ENCODE results near the gene PIP5KL1.

Gene PIP5KL1

DNA sequence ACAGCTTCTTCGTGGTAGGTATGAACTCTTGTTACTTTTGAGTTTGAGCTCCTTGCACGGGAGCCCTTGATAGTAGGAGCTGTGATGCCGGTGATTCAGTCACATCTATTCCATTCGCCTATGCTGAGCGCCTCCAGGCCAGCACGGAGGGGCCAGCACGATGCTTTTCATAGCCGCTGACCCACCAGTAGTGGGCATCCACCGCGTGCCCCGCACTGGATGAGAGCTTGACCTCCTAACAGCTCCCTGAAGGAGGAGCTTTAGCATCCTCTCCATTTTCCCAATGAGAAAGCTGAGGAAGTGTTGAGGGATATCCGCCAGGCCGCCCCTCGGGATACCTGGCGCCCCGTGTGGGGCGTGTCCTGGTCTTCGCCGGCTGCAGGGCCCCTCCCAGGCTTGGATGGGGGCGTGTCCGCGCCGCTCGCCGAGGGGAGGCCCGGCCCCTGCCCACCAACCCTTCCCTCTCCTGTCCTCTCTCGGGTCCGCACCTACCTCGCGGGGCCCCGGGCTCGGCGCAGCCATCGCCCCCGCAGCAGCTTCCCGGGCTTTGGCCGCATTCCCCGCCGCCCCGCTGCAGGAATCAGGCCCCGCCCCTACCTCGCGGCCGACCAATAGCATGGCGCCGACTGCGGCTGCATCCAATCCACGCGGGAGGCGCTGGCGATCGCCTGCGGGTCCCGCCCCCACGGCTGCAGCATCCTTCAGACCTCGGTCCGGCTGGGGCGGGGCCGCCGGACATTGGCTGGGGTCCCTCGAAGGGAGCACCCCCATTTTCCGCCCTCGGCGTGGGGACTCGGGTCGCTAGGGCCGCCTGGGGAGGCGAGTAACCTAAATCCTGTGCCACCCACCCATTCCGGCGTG lies at the start of gene PIP5KL1:
TSS of gene PIP5KL1 (minus strand) at position 547 of the 861 bp plus-strand sequence. CDS start at position 522, 25 bp downstream.
- peak; percentile 97 for DNase-seq (ENCODE audit: low spot score)

GRCh38 chr9:127980060-127980705 lies 49.6 kb upstream of the PIP5KL1 start:
- peak; percentile 75 for DNase-seq (ENCODE audit: low spot score)

- DNase-seq (ENCODE audit: low spot score): no peak
Observed at GRCh38 chr9:127979333-127980059, 48.9 kb upstream of the PIP5KL1 start.

DNA sequence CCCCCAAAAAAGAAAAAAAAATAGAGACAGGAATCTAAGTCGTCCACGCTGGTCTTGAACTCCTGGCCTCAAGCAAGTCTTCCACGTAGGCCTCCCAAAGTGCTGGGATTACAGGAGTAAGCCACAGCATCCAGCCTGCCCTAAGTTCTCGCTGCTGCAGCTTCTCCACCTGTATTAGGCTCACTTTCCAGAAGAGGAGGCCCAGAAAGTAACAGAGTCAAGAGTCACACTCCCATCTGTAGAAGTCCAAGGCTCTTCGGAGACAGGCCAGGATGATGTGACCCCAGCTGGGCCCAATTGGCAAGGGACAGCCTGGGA lies 48.4 kb upstream of the PIP5KL1 start:
- DNase-seq (ENCODE audit: low spot score): no peak

GRCh38 chr9:127977884-127978647 lies 47.5 kb upstream of the PIP5KL1 start:
- DNase-seq (ENCODE audit: low spot score): no peak

GRCh38 chr9:127977009-127977883 lies 46.7 kb upstream of the PIP5KL1 start:
- no peak for DNase-seq (ENCODE audit: low spot score)

GRCh38 chr9:127976498-127976897 lies 45.9 kb upstream of the PIP5KL1 start:
- DNase-seq (ENCODE audit: low spot score): no peak

DNA sequence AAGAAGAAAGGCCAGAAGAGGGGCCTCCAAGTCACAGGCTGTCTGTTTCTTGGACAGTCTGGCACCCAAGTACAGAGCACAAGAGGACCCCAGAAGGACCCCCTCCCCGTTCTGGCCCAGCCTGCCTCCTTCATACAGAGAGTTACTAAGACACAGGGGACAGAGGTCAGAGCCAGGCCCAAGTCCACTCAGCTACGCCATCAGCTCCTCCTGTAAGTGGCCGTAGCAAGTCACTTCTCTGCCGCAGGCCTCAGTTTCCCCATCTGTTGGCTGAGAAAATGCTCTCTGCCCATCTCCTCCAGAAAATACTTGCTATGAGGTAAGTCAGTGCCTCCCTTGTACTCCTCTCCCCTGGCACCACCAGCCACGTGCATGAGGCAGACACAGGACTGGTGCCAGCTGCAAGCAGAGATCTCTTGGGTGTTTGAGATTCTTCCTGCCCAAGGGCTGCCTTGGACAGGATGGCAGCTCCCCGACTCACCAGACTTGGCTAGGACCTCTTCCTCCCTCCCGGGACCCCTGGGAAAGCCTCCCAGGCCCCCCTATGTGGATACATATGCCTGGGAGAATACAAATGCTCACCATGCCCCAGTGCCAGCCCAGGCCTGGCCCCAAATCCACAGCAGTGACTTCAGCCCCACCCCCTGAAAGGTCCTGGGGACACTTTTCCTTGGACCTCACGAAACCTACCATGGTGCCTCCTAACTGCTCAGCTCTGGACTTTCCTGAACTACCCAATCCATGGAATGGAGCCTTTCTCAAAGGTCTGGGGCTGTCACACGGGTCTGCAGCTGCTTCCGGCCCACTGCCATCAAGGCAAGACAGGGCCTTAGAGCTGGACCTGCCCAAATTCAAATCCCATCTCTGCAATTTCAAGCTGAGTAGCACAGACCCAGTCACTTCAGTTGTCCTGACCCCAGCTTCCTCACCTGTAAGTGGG lies 45.1 kb upstream of the PIP5KL1 start:
- no peak for DNase-seq (ENCODE audit: low spot score)

DNA sequence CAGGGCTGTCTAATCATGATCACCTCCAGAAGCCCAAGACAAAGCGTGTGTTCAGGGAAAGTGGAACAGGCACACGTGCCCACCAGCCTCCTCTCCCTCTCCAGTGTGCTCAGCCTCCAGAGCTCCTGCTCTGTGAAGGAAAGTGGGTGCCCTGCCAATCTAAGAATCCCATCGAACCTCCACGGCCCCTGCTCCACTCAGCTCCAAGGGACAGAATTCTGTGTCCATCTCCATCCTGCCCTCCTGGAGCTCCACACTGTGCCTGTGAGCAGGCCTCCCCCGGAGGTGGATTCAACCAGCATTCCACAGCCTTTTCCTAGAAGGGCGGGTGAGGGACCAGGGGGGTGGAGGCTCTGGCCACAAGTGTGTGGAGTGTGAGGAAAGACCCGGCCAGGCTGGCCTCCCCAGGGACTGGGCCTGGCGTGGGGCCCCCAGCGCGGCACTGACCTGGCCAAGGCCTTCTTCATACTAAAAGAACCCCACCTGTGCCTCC lies 44.2 kb upstream of the PIP5KL1 start:
- DNase-seq (ENCODE audit: low spot score): no peak

GRCh38 chr9:127974001-127974768 lies 43.6 kb upstream of the PIP5KL1 start:
- no peak for DNase-seq (ENCODE audit: low spot score)

- DNase-seq (ENCODE audit: low spot score): no peak
Observed at GRCh38 chr9:127973169-127974000, 42.8 kb upstream of the PIP5KL1 start.

GRCh38 chr9:127972236-127972871 lies 41.8 kb upstream of the PIP5KL1 start:
- no peak for DNase-seq (ENCODE audit: low spot score)

- DNase-seq (ENCODE audit: low spot score): no peak
Observed at GRCh38 chr9:127971357-127972235, 41.0 kb upstream of the PIP5KL1 start.

GRCh38 chr9:127970401-127971313 lies 40.1 kb upstream of the PIP5KL1 start:
- DNase-seq (ENCODE audit: low spot score): no peak

- DNase-seq (ENCODE audit: low spot score): no peak
Observed at GRCh38 chr9:127968700-127969383, 38.3 kb upstream of the PIP5KL1 start.
